Measurements from ENCODE around the gene DNMBP.

DNA sequence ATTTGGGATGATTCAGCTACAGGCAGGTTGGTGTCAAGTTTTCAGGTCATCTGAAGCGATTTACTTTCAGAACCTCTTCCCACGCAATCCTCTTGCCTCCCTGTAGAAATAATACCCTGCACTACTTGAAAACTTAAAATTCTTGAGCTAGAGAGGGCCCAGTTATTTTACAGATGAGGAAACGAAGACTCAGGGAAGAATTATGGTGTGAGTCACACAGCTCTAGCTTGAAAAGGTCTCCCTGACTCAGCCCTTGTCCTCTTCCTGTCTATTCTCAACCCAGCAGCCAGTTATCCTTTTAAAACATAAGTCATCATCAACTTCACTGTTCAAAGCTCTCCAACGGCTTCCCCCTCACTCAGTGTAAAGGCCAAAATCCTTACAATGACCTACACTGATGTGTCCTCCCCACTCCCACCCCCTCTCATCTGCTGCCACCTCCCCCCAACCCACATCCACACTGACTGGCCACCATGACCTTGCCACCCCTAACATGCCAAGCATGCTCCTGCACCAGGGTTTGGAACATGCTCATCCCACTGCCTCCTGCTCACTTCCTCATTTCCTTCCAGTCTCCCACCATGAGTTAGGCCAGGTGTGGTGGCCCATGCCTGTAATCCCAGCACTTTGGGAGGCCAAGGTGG, 3.4 kb downstream of the DNMBP start:
- no peak for TF ChIP-seq CREB1 (IDR thresholded peaks at IDR 0.05; ENCODE audit: low read depth)
- no peak for TF ChIP-seq TAF1 (IDR thresholded peaks at IDR 0.05; ENCODE audit: low read depth)
- TF ChIP-seq NFIC (IDR thresholded peaks at IDR 0.05): no peak

Measured in Ishikawa (cell line).